B cell (primary cell): ENCODE data around the gene GNA12. TPM values are rescaled to one million over a fixed set of nuclear protein-coding genes. Genes with fewer than 3 reads are reported as not detected.

Experiments used
- ATAC-seq: fragments of 200-7000 bp; cut with Tn5 transposase; one replicate; pipeline ENCODE4 v1.10.0; 2021; ENCODE audit warnings: low read depth, mild to moderate bottlenecking, moderate number of reproducible peaks, moderate library complexity
- CTCF ChIA-PET: fragments of 350-600 bp; sonication (Branson Sonifier 250); formaldehyde crosslinking; loops from one replicate; lab custom pipeline; 2021; ENCODE audit warnings: antibody characterized with exemption, inconsistent platforms; lab: Charles Lee
- POLR2A ChIA-PET: fragments of 350-600 bp; sonication (Branson Sonifier 250); formaldehyde crosslinking; loops from one replicate; lab custom pipeline; 2021; ENCODE audit warnings: antibody characterized with exemption; lab: Charles Lee
- DNase-seq: peaks from one replicate; pipeline ENCODE4 v3.0.0; 2013
- H2AFZ ChIP-seq: 2 replicates; pipeline ENCODE4 v1.6.1; 2012; ENCODE audit warnings: mild to moderate bottlenecking, low read depth, low read length; ENCODE audit not compliant: insufficient read depth, poor library complexity, severe bottlenecking
- H3K27ac ChIP-seq, 2 donors: 1 replicate in 1 of 2; 2 replicates in 1 of 2; pipeline ENCODE4 v1.5.1; 2012 to 2013; ENCODE audit warnings: low read length in 2 of 2, mild to moderate bottlenecking in 2 of 2, moderate library complexity in 1 of 2
- H3K27me3 ChIP-seq, 4 experiments: fragments of 200-600 bp in 1 of 4; sonication (generic) in 1 of 4; replicated peaks in 1 of 4; 1 replicate in 2 of 4; 2 replicates in 2 of 4; pipeline versions ENCODE4 v1.6.1 to v1.7.0; 2013 to 2016; ENCODE audit warnings: low read length in 3 of 4, mild to moderate bottlenecking in 2 of 4, mixed read lengths in 1 of 4, moderate library complexity in 1 of 4; ENCODE audit not compliant: insufficient read depth in 4 of 4, control insufficient read depth in 3 of 4; ENCODE audit errors: control extremely low read depth in 1 of 4
- H3K36me3 ChIP-seq, 2 experiments: replicated peaks in 1 of 2; 1 replicate in 1 of 2; 2 replicates in 1 of 2; pipeline versions ENCODE4 v1.6.1 to v1.7.1; 2013; ENCODE audit warnings: low read length in 1 of 2; ENCODE audit not compliant: insufficient read depth in 2 of 2, control insufficient read depth in 1 of 2; ENCODE audit errors: control extremely low read depth in 1 of 2, extremely low read depth in 1 of 2
- H3K4me1 ChIP-seq, 2 donors: fragments of 200-600 bp in 1 of 2; sonication (generic) in 1 of 2; 1 replicate in 1 of 2; 2 replicates in 1 of 2; pipeline versions ENCODE4 v1.5.1 to v1.6.1; 2013 to 2017; ENCODE audit warnings: low read length in 2 of 2; ENCODE audit not compliant: control insufficient read depth in 2 of 2, insufficient read depth in 2 of 2
- H3K4me2 ChIP-seq: replicated peaks from 2 replicates; pipeline ENCODE3; 2012; ENCODE audit warnings: mild to moderate bottlenecking, low read depth, low read length; ENCODE audit not compliant: poor library complexity, severe bottlenecking
- H3K4me3 ChIP-seq, 5 experiments: fragments of 200-600 bp in 1 of 5; sonication (generic) in 1 of 5; 1 replicate in 3 of 5; 2 replicates in 2 of 5; pipeline versions ENCODE4 v1.5.1 to v1.7.0; 2011 to 2016; ENCODE audit warnings: low read length in 4 of 5, mild to moderate bottlenecking in 4 of 5, low read depth in 2 of 5, control low read depth in 1 of 5, moderate library complexity in 1 of 5; ENCODE audit not compliant: insufficient read depth in 1 of 5; ENCODE audit errors: control extremely low read depth in 1 of 5, extremely low read depth in 1 of 5
- H3K79me2 ChIP-seq: fragments of 200-600 bp; sonication (generic); one replicate; pipeline ENCODE4 v1.6.0; 2016; ENCODE audit warnings: low read length; ENCODE audit not compliant: control insufficient read depth, insufficient read depth
- H3K9ac ChIP-seq: fragments of 200-600 bp; sonication (generic); 2 replicates; pipeline ENCODE4 v1.6.1; 2017; ENCODE audit warnings: mild to moderate bottlenecking, low read length, moderate library complexity
- H3K9me3 ChIP-seq, 3 donors: one replicate each; pipeline versions ENCODE4 v1.6.1 to v1.7.1; 2013; ENCODE audit warnings: low read length in 2 of 3; ENCODE audit not compliant: control insufficient read depth in 2 of 3, insufficient read depth in 1 of 3; ENCODE audit errors: control extremely low read depth in 1 of 3
- H4K20me1 ChIP-seq: 2 replicates; pipeline ENCODE4 v1.6.0; 2012; ENCODE audit warnings: mild to moderate bottlenecking, low read length; ENCODE audit not compliant: insufficient read depth, control insufficient read depth, poor library complexity, severe bottlenecking
- H3K27ac Mint-ChIP-seq: one replicate; pipeline ENCODE4 v1.8.0; 2021; ENCODE audit warnings: mixed read lengths
- H3K27me3 Mint-ChIP-seq: one replicate; pipeline ENCODE4 v1.8.0; 2021; ENCODE audit warnings: mixed read lengths
- H3K4me1 Mint-ChIP-seq: one replicate; pipeline ENCODE4 v1.8.0; 2021; ENCODE audit warnings: mixed read lengths
- H3K4me3 Mint-ChIP-seq: one replicate; pipeline ENCODE4 v1.8.0; 2021; ENCODE audit warnings: mixed read lengths
- H3K9me3 Mint-ChIP-seq: one replicate; pipeline ENCODE4 v1.8.0; 2022; ENCODE audit warnings: mixed read lengths; ENCODE audit not compliant: insufficient read depth
- EZH2 ChIP-seq: IDR thresholded peaks from 2 replicates; pipeline ENCODE4 v1.6.1; 2012; ENCODE audit warnings: borderline replicate concordance, low read depth, mild to moderate bottlenecking, moderate library complexity, low read length; ENCODE audit not compliant: insufficient read depth, poor library complexity, severe bottlenecking
- WGBS: methylation state at CpG from one replicate; pipeline ENCODE4 v1.1.5; 2013; ENCODE audit warnings: missing lambda C conversion rate; ENCODE audit not compliant: insufficient coverage; 5-methylcytosine and 5-hydroxymethylcytosine counted together
- intact Hi-C: fragments of 100-400 bp; cut with micrococcal nuclease; formaldehyde crosslinking; loops from one replicate; pipeline ENCODE4 v1.10.0; 2022
- polyA plus RNA-seq: library from polyadenylated mRNA; depleted of rRNA; stranded (reverse); fragments of >200 nt; gene quantifications from 2 replicates; pipeline ENCODE4 v1.2.3, GENCODE V29; 2012
- total RNA-seq, 2 donors: library from RNA; stranded (reverse); fragments of 120-200 nt in 1 of 2; gene quantifications; 1 replicate in 1 of 2; 2 replicates in 1 of 2; pipeline versions ENCODE4 v1.2.3 to v1.2.4, GENCODE V29; 2013 to 2022
- TF ChIP-seq, protein P1 (sequence below): fragments of 200-600 bp; IDR thresholded peaks from one replicate; pipeline ENCODE4 v1.8.0; 2022; ENCODE audit warnings: antibody characterized with exemption, mild to moderate bottlenecking

The GNA12 gene
- total and polyA plus RNA-seq, 2 donors (not counting 1 experiment from before 2014, with no cell fraction given), result 34.6 to 110 TPM

DNA sequence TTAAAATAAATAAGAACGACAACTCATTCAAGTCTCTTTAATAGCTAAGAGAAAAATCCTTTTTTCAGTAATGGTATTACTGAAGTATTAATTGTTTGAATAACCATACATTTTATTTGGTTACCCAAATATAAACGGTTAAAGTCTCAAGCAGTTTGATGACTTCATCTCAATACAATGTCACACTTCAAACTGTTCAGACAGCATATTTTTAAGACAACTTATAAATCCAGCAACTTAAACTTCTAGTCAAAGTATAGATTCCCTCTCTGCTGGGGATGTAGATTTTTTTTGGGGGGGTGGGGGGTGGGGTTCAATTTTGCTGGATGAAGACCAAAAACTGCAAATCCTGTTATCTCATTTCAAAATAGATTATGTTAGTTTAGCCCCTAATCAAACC, 42.0 kb downstream of the GNA12 start:
- TF ChIP-seq EZH2, result no peak
- TF ChIP-seq, protein P1, sequence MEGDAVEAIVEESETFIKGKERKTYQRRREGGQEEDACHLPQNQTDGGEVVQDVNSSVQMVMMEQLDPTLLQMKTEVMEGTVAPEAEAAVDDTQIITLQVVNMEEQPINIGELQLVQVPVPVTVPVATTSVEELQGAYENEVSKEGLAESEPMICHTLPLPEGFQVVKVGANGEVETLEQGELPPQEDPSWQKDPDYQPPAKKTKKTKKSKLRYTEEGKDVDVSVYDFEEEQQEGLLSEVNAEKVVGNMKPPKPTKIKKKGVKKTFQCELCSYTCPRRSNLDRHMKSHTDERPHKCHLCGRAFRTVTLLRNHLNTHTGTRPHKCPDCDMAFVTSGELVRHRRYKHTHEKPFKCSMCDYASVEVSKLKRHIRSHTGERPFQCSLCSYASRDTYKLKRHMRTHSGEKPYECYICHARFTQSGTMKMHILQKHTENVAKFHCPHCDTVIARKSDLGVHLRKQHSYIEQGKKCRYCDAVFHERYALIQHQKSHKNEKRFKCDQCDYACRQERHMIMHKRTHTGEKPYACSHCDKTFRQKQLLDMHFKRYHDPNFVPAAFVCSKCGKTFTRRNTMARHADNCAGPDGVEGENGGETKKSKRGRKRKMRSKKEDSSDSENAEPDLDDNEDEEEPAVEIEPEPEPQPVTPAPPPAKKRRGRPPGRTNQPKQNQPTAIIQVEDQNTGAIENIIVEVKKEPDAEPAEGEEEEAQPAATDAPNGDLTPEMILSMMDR, result no peak
- POLR2A ChIA-PET, result no interaction called here
- Mint-ChIP-seq H3K27ac (no peak overlapping the region), H3K4me3 (no peak overlapping the region), H3K4me1 (peaks cover 64% of the 10 kb centered on the region), H3K27me3 (no peaks in the 10 kb centered on the region), H3K9me3 (no peaks in the 10 kb centered on the region)
- no peak for ATAC-seq
- H3K27me3 ChIP-seq, result no peaks in the 10 kb centered on the region
- H3K79me2 ChIP-seq, result peaks cover 94% of the 10 kb centered on the region
- H3K36me3 ChIP-seq, result no peaks in the 10 kb centered on the region
- whole genome bisulfite sequencing, result no CpG with 5 or more reads among the region's 2 CpGs
- CTCF ChIA-PET, result interaction anchor here (0.6 kb wide), 1 partner anchor 98 kb away, joined by 4 read pairs; no protein-coding TSS in a partner anchor
- H2AFZ ChIP-seq, result no peak overlapping the region
- no peak for DNase-seq
- H3K27ac ChIP-seq, result no peak overlapping the region
- H3K4me3 ChIP-seq, result no peak overlapping the region
- no peak overlapping the region for H3K9ac ChIP-seq
- peaks cover 23 to 24% of the 10 kb centered on the region in 2 donors for H3K4me1 ChIP-seq
- intact Hi-C loops, result no loop called here
- H3K9me3 ChIP-seq, result no peaks in the 10 kb centered on the region
- H4K20me1 ChIP-seq, result peaks cover 78% of the 10 kb centered on the region
- H3K4me2 ChIP-seq, result no peak overlapping the region

DNA sequence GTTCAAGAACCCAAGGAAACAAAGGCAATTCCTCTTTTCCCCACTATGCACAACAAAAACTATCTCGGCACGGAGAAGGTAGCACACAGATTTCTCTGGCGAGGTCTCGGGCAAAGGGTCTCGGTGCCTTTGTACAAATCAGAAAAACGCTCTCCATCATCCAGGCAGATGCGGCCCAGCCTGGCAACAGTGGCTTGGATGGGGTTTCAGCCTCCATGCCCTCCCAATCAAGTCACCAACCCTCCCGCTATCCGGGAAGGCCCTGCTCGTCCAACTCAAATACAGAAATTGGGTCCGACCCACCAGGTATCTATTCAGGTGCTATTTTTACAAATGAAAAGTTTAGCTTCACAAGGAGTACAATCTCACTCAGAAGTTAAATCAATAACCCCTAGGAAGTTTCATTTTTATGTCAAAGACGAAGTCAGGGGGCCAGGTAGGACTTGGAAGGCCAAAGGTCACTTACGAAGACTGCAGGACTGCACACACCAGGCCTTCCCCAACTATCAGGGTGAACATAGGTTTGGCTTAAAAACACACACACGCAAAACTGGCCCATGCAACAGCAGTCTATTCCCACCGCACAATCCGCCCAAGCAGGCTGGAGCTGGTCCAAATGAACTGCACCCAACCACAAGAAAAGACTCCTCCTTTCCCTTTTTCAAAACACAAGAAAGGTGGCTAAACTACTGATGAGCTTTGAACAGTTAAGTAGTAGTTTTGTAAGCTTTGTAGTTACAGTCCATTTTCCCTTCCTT, 43.0 kb downstream of the GNA12 start:
- H3K27me3 Mint-ChIP-seq, result no peaks in the 10 kb centered on the region
- CTCF ChIA-PET, result interaction anchor here (0.6 to 1.0 kb wide), 2 partner anchors 19 to 99 kb away, joined by 4 read pairs; no protein-coding TSS in a partner anchor
- Histone ChIP-seq H3K9me3 (no peaks in the 10 kb centered on the region), H3K36me3 (no peaks in the 10 kb centered on the region), H3K27me3 (no peaks in the 10 kb centered on the region), H3K9ac (no peak overlapping the region), H3K4me3 (no peak overlapping the region), H3K4me2 (no peak overlapping the region), H3K79me2 (peaks cover 95% of the 10 kb centered on the region), H2AFZ (no peak overlapping the region), H3K27ac (no peak overlapping the region), H4K20me1 (peaks cover 87% of the 10 kb centered on the region), H3K4me1 (peaks cover 23 to 24% of the 10 kb centered on the region in 2 donors)
- POLR2A ChIA-PET, result no interaction called here
- H3K4me1 Mint-ChIP-seq, result peaks cover 65% of the 10 kb centered on the region
- intact Hi-C loops, result no loop called here
- WGBS, result 93% methylated on average over 13 of the region's 16 CpGs
- TF ChIP-seq, protein P1, result no peak
- no peak for TF ChIP-seq EZH2
- no peaks in the 10 kb centered on the region for H3K9me3 Mint-ChIP-seq
- no peak overlapping the region for H3K4me3 Mint-ChIP-seq
- no peak for DNase-seq
- ATAC-seq, result no peak
- no peak overlapping the region for H3K27ac Mint-ChIP-seq
